ENCODE measurements around the gene KCNIP1. TPM values are rescaled to one million over a fixed set of nuclear protein-coding genes. Genes with fewer than 3 reads are reported as not detected.

KCNIP1 gene
- total RNA-seq, 4 donors from 2014 or later = 0.97 to 1.7 TPM; not detected in 2

DNA sequence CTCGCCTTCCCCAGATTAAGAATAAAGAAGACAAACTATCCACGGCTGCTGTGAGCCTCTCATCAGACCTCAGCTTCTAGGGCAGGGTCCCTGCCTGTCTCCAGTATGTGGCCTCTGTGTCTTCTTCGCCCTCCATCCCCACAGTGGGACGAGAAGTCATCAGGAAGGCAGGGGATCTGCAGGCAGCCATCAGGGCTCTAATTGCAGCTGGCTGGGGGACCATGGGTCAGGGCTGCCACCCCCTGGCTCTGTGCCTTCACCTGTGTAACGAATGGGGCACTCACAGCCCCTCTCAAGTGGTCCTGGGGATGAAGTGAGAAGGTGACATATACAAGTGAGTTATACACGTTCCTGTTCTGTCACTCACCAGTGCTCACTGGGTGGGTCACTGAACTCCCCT, 139.8 kb downstream of the KCNIP1 start:
- Histone ChIP-seq H3K4me3 (no peak overlapping the region), H3K27me3 (peaks cover 0 to 48% (median 0%) of the 10 kb centered on the region in 4 donors), H3K36me3 (no peaks in the 10 kb centered on the region), H3K27ac (replicated peaks in 1 of 4) (no peak overlapping the region), H3K4me1 (peaks cover 0 to 9% (median 0%) of the 10 kb centered on the region in 4 donors), H3K9me3 (no peaks in the 10 kb centered on the region)
- intact Hi-C loops (cut with DNase I) = no loop called here
- no peak for TF ChIP-seq CTCF (IDR thresholded peaks at IDR 0.05)
- no peak for TF ChIP-seq POLR2AphosphoS5 (IDR thresholded peaks at IDR 0.05)
- TF ChIP-seq POLR2A (IDR thresholded peaks at IDR 0.05; ENCODE audit: low read depth) = no peak
- WGBS = 62% methylated on average over 4 of the region's 6 CpGs
- DNase-seq (ENCODE audit: extremely low spot score) = no peak

DNA sequence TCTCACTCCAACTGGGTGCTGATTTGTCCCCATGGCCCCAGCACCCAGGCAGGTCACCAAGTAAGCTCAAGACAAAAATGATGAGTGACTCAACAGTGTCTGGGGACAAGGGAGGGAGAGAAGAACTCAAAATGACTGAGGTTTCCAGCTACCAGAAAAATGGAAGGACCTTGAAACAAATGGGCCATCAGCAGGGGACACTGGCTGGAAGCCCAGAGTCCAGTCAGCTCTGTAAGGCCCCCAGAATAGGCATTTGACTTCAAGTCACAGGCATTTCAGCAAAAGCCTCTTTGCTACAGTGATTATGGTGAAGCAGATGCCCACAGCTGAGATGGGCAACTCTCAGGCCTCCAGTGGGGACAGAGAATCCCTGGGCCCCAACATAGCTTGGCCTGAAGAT, 140.7 kb downstream of the KCNIP1 start:
- no peaks in the 10 kb centered on the region for H3K36me3 ChIP-seq
- no peak for TF ChIP-seq EP300 (IDR thresholded peaks at IDR 0.05)
- TF ChIP-seq POLR2A (IDR thresholded peaks at IDR 0.05; ENCODE audit: low read depth) = no peak
- TF ChIP-seq CTCF (IDR thresholded peaks at IDR 0.05) = no peak
- TF ChIP-seq POLR2AphosphoS5 (IDR thresholded peaks at IDR 0.05) = no peak
- H3K9me3 ChIP-seq = no peaks in the 10 kb centered on the region
- H3K27me3 ChIP-seq = peaks cover 0 to 48% (median 0%) of the 10 kb centered on the region in 4 donors
- H3K4me1 ChIP-seq = peaks cover 0 to 6% (median 0%) of the 10 kb centered on the region in 4 donors
- no peak overlapping the region for H3K27ac ChIP-seq (replicated peaks in 1 of 4)
- intact Hi-C loops (cut with DNase I) = no loop called here
- no peak overlapping the region for H3K4me3 ChIP-seq
- no peak for DNase-seq (ENCODE audit: extremely low spot score)

GRCh38 chr5:170648541-170648940, 144.7 kb downstream of the KCNIP1 start:
- H3K4me3 ChIP-seq = no peak overlapping the region
- WGBS = 80% methylated on average over 2 of the region's 2 CpGs
- H3K36me3 ChIP-seq = no peaks in the 10 kb centered on the region
- no peak overlapping the region for H3K27ac ChIP-seq (replicated peaks in 1 of 4)
- H3K9me3 ChIP-seq = no peaks in the 10 kb centered on the region
- H3K27me3 ChIP-seq = peaks cover 0 to 27% (median 0%) of the 10 kb centered on the region in 4 donors
- no peak for DNase-seq (ENCODE audit: extremely low spot score)
- intact Hi-C loops (cut with DNase I) = no loop called here
- H3K4me1 ChIP-seq = peaks cover 0 to 2% (median 0%) of the 10 kb centered on the region in 4 donors
- no peak for TF ChIP-seq EP300 (IDR thresholded peaks at IDR 0.05)

DNA sequence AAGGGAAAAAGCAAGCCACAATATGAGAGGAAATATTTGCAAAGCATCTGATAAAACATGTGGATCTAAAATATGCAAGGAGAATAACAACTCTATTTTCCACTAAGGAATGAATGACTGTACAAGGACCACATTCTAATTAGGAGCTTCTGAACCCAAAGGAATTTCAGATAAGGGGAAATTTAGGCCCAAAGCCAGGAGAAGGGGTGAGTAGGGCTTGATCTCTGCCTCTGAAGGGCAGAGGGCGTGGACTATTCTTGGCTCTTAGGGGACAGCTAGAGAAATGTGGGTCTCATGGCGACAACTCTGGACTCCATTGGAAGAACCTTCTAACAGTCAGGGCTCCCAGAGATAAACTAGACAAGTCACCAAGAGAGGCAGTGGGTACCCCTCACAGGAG, 147.0 kb downstream of the KCNIP1 start:
- 96% methylated on average over 2 of the region's 2 CpGs for WGBS
- TF ChIP-seq POLR2A (IDR thresholded peaks at IDR 0.05; ENCODE audit: low read depth) = no peak
- TF ChIP-seq EP300 (IDR thresholded peaks at IDR 0.05) = no peak
- no peak for TF ChIP-seq POLR2AphosphoS5 (IDR thresholded peaks at IDR 0.05)
- TF ChIP-seq CTCF (IDR thresholded peaks at IDR 0.05) = no peak

DNA sequence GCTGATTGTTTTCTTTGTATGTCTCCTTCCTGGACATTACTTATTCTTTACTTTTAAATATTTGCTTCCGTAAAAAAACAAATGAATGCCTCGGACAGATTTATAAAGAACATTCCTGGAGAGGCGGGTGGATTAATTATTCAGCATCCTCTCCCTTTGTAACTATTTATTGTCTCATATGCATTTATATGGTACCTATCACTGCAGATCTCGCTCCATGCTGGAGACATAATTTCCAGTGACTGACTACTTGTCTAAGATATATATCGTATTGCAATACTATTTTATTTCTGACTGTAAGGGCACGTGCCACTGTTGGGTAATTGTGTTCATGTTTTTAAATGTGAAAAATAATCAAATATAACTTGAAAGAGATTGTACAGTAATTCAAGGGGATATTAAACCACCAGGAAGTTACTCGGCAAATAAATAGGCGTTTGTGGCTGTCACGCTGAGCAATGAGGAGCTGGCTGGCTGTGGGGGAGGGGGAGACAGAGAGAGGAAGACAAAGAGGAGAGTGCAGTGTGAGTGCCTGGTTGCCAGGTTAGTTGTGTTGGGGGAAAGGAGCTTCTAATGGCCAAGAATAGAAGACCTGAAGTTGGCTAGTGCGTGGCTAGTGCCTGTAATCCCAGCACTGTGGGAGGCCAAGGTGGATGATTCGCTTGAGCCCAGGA, 147.9 kb downstream of the KCNIP1 start:
- DNase-seq (ENCODE audit: extremely low spot score) = no peak
- 71% methylated on average over 11 of the region's 11 CpGs for WGBS
- TF ChIP-seq POLR2A (IDR thresholded peaks at IDR 0.05; ENCODE audit: low read depth) (no peak), CTCF (IDR thresholded peaks at IDR 0.05) (no peak), EP300 (IDR thresholded peaks at IDR 0.05) (no peak), POLR2AphosphoS5 (IDR thresholded peaks at IDR 0.05) (no peak)
- Histone ChIP-seq H3K36me3 (no peaks in the 10 kb centered on the region), H3K4me1 (peaks cover 0 to 5% (median 0%) of the 10 kb centered on the region in 4 donors), H3K27ac (replicated peaks in 1 of 4) (no peak overlapping the region), H3K27me3 (no peaks in the 10 kb centered on the region), H3K4me3 (no peak overlapping the region), H3K9me3 (no peaks in the 10 kb centered on the region)
- intact Hi-C loops (cut with DNase I) = no loop called here

More for the DNA sequence above, 147.0 kb downstream of the KCNIP1 start:
- H3K27me3 ChIP-seq = peaks cover 0 to 7% (median 0%) of the 10 kb centered on the region in 4 donors
- H3K4me3 ChIP-seq = no peak overlapping the region
- H3K27ac ChIP-seq (replicated peaks in 1 of 4) = no peak overlapping the region
- H3K9me3 ChIP-seq = no peaks in the 10 kb centered on the region
- intact Hi-C loops (cut with DNase I) = no loop called here
- H3K4me1 ChIP-seq = no peaks in the 10 kb centered on the region
- DNase-seq (ENCODE audit: extremely low spot score) = no peak
- no peaks in the 10 kb centered on the region for H3K36me3 ChIP-seq

Measured in esophagus muscularis mucosa (tissue), 4 donors.